Type B pancreatic cell (in vitro differentiated cells): ENCODE results near the gene SCN9A. TPM values are rescaled to one million over a fixed set of nuclear protein-coding genes. Genes with fewer than 3 reads are reported as not detected.

ENCODE experiments used
- DNase-seq: peaks from one replicate; pipeline ENCODE4 v3.0.0; 2021; ENCODE audit warnings: mixed read lengths; ENCODE audit not compliant: unreplicated experiment; ENCODE audit errors: extremely low spot score
- H3K27ac Mint-ChIP-seq: 2 replicates; pipeline ENCODE4 v1.8.0; 2021; ENCODE audit warnings: mild to moderate bottlenecking, mixed read lengths
- H3K27me3 Mint-ChIP-seq: 2 replicates; pipeline ENCODE4 v1.8.0; 2021; ENCODE audit warnings: mixed read lengths
- H3K36me3 Mint-ChIP-seq: 2 replicates; pipeline ENCODE4 v1.8.0; 2021; ENCODE audit warnings: mixed read lengths
- H3K4me1 Mint-ChIP-seq: one replicate; pipeline ENCODE4 v1.8.0; 2021; ENCODE audit warnings: mixed read lengths; ENCODE audit not compliant: unreplicated experiment
- H3K4me3 Mint-ChIP-seq: 2 replicates; pipeline ENCODE4 v1.8.0; 2021; ENCODE audit warnings: mild to moderate bottlenecking, mixed read lengths
- H3K9me3 Mint-ChIP-seq: 2 replicates; pipeline ENCODE4 v1.8.0; 2021; ENCODE audit warnings: mixed read lengths
- CTCF ChIP-seq: fragments of 200-600 bp; sonication (generic); conservative IDR thresholded peaks from 2 replicates; pipeline ENCODE4 v1.5.0; 2021; ENCODE audit warnings: antibody characterized with exemption, mild to moderate bottlenecking
- total RNA-seq: library from RNA; stranded (reverse); gene quantifications from 2 replicates; pipeline ENCODE4 v1.2.1, GENCODE V29; 2021; ENCODE audit warnings: low replicate concordance

SCN9A gene
- total RNA-seq, 1 donor from 2014 or later = 6.2 TPM

DNA sequence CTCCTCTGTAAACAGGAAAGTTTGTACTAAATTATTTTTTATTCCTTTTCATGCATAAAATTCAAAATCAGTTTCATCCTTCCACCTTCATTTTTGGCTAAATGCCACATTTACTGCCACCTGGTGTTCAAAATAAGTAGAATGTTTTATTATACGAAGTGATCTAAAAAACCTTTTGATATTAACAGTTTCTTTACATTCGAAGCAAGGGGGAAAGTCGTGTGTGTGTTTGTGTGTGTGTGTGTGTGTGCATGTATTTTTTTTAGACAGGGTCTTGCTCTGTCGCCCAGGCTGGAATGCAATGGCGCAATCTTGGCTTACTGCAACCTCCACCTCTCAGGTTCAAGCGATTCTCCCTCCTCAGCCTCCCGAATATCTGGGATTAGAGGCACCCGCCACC is 9.0 kb upstream of the SCN9A start:
- no peak for DNase-seq
- Mint-ChIP-seq H3K27me3 (peaks cover 4% of the 10 kb centered on the region), H3K36me3 (no peaks in the 10 kb centered on the region), H3K4me1 (no peaks in the 10 kb centered on the region), H3K9me3 (no peaks in the 10 kb centered on the region), H3K4me3 (no peak overlapping the region), H3K27ac (no peak overlapping the region)
- peak; percentile 76 for TF ChIP-seq CTCF

GRCh38 chr2:166382448-166382847 is 6.7 kb upstream of the SCN9A start:
- Mint-ChIP-seq H3K36me3 (no peaks in the 10 kb centered on the region), H3K4me3 (no peak overlapping the region)
- no peak for TF ChIP-seq CTCF

DNA sequence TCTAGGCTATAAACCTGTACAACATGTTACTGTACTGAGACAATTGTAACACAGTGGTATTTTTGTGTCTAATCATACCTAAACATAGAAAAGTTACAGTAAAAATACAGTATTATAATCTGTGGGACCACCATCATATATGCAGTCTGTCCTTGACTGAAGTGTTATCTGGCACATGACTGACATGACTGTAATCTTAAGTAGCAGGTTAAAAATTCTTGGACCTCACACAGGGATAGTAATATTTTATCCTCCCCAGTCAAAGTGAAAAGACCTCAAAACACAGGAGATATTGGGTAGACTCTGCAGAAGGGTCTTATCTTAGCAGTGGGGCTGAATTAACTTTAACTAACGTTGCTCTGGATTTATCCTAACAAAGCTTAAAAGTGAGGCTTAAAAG is 4.9 kb upstream of the SCN9A start:
- no peak for DNase-seq
- no peaks in the 10 kb centered on the region for H3K4me1 Mint-ChIP-seq
- H3K9me3 Mint-ChIP-seq = no peaks in the 10 kb centered on the region
- no peak overlapping the region for H3K4me3 Mint-ChIP-seq
- no peak overlapping the region for H3K27ac Mint-ChIP-seq
- H3K36me3 Mint-ChIP-seq = no peaks in the 10 kb centered on the region
- peaks cover 33% of the 10 kb centered on the region for H3K27me3 Mint-ChIP-seq
- TF ChIP-seq CTCF = no peak

More at GRCh38 chr2:166382448-166382847, 6.7 kb upstream of the SCN9A start:
- H3K9me3 Mint-ChIP-seq = no peaks in the 10 kb centered on the region
- DNase-seq = no peak
- H3K27ac Mint-ChIP-seq = no peak overlapping the region
- H3K27me3 Mint-ChIP-seq = peaks cover 17% of the 10 kb centered on the region
- H3K4me1 Mint-ChIP-seq = no peaks in the 10 kb centered on the region

- peaks cover 12% of the 10 kb centered on the region for H3K4me1 Mint-ChIP-seq
- peak overlapping the region; percentile 94 for H3K4me3 Mint-ChIP-seq
- no peaks in the 10 kb centered on the region for H3K9me3 Mint-ChIP-seq
- no peak for DNase-seq
- H3K27me3 Mint-ChIP-seq = peaks cover 51% of the 10 kb centered on the region
- no peaks in the 10 kb centered on the region for H3K36me3 Mint-ChIP-seq
- TF ChIP-seq CTCF = no peak
- no peak overlapping the region for H3K27ac Mint-ChIP-seq
These were observed 1.1 kb upstream of the SCN9A start for GRCh38 chr2:166376873-166377272.

- H3K27ac Mint-ChIP-seq = peak overlapping the region; percentile 74
- DNase-seq = no peak
- peaks cover 51% of the 10 kb centered on the region for H3K27me3 Mint-ChIP-seq
- H3K4me1 Mint-ChIP-seq = peaks cover 12% of the 10 kb centered on the region
- peak overlapping the region; percentile 94 for H3K4me3 Mint-ChIP-seq
- no peaks in the 10 kb centered on the region for H3K36me3 Mint-ChIP-seq
- TF ChIP-seq CTCF = no peak
- no peaks in the 10 kb centered on the region for H3K9me3 Mint-ChIP-seq
These were observed 714 bp upstream of the SCN9A start for GRCh38 chr2:166376488-166376828.

GRCh38 chr2:166375195-166375735 is 479 bp downstream of the SCN9A start:
- Mint-ChIP-seq H3K27me3 (peaks cover 51% of the 10 kb centered on the region), H3K4me1 (peaks cover 12% of the 10 kb centered on the region), H3K36me3 (no peaks in the 10 kb centered on the region), H3K27ac (peak overlapping the region; percentile 19), H3K9me3 (no peaks in the 10 kb centered on the region), H3K4me3 (peak overlapping the region; percentile 94)
- no peak for DNase-seq
- no peak for TF ChIP-seq CTCF
